Activated CD8-positive, alpha-beta memory T cell treated with anti-CD3 and anti-CD28 coated beads, Interleukin-2, amount 50 U/mL, for 1 hour (primary cell): ENCODE results near the gene FAM163A.

Experiments used
- DNase-seq: peaks from one replicate; pipeline ENCODE4 v3.0.0-alpha.2; 2020; ENCODE audit errors: extremely low read depth

Gene FAM163A

DNA sequence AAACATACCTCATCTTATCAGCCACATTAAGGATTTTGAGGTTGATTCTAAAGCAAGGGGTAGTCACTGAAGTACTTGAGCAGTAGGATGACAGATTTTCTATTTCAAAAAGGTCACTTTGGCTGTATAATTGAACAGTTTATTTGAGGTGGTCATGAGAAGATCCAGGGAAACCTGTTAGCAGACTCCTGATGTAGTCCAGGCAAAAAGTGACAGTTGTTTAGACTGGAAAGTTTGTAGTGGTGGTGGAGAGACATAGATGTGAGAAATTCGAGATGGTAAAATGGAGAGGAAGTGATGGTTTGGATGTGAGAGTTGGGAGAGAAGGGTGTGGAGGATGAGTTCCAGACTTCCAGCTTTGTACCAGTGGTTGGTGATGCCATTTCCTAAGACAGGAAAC, 7.5 kb downstream of the FAM163A start:
- no peak for DNase-seq

- DNase-seq = no peak
These were observed 10.0 kb downstream of the FAM163A start for GRCh38 chr1:179753061-179753460.

- no peak for DNase-seq
These were observed 11.0 kb downstream of the FAM163A start for GRCh38 chr1:179754041-179754624.

DNA sequence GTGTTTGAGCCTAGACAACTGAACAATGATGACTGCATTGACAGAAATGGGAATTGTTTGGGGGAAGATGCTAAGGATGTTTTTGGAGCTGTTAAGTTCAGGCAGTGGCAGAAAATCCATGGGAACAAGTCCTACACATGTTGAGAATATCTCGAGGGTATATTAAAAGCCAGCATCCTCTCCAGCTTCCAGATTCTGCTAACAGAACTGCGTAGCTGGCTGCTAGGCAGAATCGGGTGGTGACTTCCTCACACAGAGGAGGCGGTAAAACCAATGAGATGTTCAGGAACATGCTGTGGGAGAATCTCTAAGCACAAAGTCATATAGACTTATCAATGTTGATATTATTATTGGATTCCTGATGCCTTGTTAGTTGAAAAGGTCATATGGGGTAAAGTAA, 14.8 kb downstream of the FAM163A start:
- no peak for DNase-seq

GRCh38 chr1:179760521-179760920, 17.4 kb downstream of the FAM163A start:
- DNase-seq = no peak

- no peak for DNase-seq
These were observed 18.2 kb downstream of the FAM163A start for GRCh38 chr1:179761296-179761695.

- no peak for DNase-seq
These were observed 19.0 kb downstream of the FAM163A start for GRCh38 chr1:179761846-179762640.

DNA sequence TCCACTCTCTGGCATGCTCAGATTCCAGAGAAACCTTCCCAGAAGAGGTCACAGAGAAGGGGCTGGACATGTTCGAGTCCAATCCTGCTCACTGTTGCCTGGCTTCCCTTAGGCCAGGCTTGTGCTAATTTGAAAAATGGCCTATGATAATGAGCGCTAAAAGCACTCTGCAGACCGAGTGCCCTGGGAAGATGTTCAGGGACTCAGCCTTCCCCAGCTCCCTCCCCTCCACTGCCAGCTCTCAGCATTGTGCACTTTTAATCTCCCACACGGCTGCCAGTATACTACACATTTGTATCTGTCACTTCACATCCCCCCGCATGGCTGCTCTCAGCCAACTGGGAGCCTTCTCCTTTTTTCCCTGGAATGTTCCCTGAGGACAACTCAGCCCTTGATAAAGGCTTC, 24.1 kb downstream of the FAM163A start:
- no peak for DNase-seq

DNA sequence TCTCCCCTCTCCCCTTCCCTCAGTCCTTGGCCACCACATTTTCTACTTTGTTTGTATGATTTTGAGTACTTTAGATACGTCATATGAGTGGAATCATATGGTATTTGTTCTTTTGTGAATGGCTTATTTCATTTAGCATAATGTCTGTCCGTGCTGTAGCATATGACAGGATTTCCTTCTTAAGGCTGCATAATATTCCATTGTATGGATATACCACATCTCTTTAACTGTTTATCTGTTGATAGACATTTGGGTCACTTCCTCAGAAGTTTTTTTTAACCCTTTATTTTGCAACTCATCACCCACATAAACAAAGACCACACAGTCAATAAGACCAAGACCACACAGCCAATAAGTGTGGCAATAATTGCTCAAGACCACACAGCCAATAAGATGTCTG, 24.9 kb downstream of the FAM163A start:
- no peak for DNase-seq

DNA sequence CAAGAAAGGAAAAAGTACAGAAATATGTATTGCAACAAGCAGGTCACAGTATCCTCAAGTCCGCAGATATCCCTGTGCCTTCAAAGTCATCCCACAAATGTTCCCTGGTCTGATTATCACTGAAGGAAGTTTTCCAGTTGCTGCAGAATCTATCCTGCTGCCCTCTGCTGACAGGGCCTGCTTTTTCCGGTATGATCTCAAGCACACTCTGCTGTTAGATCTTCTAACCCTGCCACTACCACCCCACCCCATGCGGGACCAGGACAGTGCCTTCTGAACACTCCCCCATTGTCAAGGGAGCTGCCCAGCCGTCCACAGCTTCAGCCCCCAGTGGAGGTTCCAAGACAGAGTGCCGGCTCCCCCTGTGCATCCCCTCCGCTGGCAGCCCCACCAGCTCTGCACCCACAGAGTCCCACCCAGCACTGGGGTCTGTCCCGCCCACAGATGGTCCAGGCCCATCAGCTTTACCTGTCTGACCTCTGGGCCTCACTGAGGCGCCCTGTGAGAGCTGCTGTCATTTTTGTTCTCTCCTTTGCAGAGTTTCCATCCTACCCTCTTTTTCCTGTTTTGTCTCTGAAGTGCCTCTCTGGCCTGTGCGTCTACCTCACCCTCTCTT, 27.9 kb downstream of the FAM163A start:
- DNase-seq = no peak

DNA sequence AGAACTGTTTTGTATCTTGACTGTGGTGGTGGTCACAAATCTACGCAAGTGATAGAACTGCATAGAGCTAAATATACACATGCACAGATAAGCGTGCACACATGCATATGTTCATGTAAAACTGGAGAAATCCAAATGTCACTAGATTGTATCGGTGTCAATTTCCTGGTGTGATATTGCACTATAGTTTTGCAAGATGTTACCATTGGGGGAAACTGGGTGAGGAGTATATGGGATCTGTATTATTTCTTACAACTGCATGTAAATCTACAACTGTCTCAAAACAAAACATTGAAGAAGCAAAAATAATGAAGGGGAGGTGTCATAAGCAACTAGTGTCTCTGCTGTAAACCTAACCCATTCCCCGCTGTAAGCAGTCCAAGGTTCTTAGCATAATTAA, 30.2 kb downstream of the FAM163A start:
- no peak for DNase-seq

DNA sequence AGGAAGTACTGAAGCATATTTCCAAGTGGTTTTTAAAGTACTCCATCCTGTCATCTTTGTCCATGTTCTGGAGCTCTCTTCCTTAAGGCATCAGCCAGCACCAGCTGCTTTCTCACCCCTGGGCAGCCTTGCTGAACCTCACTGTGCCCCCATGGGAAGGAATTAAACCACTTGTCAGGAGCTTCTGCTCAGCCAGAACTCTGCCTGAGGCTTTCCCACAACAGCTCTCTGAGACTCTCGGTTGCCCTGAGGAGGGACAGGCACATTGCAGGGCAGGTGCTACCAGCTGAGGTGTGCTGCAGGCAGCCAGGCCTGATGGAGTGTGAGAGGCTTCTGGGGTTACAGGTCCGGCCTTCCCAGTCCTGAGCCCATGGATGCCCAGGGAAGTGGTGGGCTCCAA, 30.9 kb downstream of the FAM163A start:
- no peak for DNase-seq

DNA sequence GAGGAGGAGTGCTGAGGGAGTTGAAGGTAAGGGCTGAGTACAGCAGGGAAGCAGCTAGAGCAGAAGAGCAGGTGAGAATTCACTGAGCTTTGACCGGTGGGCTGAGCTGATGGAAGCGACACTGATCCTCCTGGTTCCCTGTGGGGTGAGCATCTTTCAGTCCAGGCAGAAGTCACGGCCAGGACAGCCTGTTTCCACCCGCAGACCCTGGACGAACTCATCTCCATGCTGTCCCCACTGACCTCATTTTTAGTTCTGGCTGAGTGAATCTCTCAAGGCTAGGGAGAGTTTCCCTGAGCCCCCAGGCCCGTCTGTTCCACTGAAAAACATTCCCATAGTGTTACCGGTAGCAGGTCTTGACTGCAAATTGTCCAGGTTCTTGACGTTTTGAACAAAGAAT, 31.5 kb downstream of the FAM163A start:
- DNase-seq = no peak

- DNase-seq = no peak
These were observed 31.9 kb downstream of the FAM163A start for GRCh38 chr1:179775009-179775408.

- DNase-seq = no peak
These were observed 33.7 kb downstream of the FAM163A start for GRCh38 chr1:179776831-179777230.

- DNase-seq = no peak
These were observed 34.6 kb downstream of the FAM163A start for GRCh38 chr1:179777731-179778130.

- no peak for DNase-seq
These were observed 36.7 kb downstream of the FAM163A start for GRCh38 chr1:179779645-179780272.

DNA sequence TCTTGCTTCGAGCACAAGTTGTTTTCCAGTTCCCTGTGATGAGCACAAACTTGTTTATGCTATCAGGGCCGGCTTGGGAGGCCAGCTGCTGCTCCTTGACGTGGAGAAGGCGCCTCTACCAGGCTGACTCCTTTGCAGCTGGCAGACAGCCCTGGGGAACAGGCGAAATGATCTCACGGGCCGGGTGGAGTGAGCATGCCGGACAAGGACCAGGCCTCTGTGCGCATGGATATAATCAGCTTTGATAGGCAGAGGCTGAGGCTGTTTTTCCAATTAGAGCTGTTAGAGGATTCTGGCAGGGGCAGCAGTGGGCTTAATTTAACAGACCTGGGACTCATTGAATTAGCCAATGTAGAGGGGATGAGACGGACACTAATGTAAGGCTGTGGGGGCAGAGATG, 38.9 kb downstream of the FAM163A start:
- no peak for DNase-seq

- DNase-seq = no peak
These were observed 41.9 kb downstream of the FAM163A start for GRCh38 chr1:179785031-179785431.

DNA sequence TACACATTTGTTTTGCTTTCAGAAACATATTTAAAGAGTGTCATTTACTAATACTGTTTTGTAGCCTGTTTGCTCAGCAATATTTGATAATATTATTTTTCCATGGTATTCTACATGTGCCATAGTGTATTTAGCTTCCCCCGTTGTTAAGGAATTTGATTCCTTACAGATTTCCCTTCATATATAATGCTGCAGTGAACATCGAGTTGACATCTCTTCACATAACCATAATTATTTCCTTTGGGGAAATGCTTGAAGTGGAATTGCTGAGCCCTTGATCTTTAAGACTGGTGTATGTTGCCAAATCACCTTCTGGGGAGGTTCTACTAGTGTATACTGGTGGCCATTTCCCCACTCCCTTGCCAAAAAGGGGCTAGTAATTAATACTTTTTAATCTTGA, 42.6 kb downstream of the FAM163A start:
- DNase-seq = no peak

DNA sequence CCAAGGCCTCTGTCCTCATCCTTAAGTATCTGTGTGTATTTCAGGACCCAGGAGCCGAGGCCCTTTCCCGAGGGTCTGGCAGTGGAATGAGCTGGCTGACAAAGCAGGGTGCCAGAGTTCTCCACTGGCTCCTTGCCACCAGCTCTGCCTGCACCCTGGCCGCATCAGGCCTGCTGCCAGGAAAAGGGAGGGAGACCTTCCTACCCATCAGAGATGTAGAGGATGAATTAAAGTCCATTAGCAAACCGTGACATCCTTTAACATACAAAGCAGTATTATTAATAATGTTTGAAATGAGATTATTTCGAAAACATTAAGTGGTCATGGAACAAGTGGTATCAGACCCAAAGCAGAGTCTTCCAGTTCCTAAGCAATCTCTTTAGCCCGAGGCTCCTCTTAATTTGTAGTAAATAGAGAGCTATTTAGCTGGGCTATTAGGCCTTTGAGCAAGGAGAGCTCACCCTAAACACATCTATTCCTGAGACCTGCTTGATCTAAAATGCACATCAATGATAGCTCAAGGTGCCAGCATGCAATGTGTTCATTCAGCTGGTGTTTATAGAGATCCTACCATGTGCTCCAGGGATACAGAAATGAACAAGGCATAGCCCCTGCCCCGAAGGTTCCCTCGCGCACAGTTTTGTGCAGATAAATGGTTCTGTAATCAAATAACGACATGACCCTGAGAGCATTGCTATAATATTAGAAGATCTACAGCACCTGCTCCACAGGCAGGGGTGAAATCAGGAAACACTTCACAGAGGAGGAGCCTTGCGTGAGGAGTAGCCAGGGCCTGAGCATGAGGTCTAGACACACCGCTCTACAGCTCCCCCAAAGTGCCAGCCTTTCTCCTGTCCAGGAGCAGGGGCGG, 44.0 kb downstream of the FAM163A start:
- no peak for DNase-seq

DNA sequence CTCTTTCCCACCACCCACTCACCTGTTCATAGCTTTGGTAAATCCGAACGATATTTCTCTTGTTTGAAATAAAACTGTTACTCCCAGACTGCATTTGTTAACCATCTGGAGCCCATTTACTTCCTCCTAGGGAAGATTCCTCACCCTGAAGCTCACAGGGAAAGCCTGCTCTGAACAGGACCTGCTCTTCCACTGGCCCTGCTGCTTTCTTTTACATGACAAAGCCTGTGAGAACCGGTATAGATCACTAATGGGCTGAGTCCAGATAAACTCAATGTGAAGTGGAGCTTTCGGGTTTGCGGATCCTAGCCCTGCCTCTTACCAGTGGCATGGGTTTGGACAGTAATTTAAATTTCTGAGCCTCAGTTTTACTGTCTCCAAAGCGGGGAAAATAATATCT, 45.2 kb downstream of the FAM163A start:
- DNase-seq = no peak
